HG03196 (cell line): ENCODE data around the gene DIPK1B.

Source experiments
- ATAC-seq: cut with Tn5 transposase; IDR thresholded peaks from one replicate; pipeline ENCODE4 v1.9.1; 2021; ENCODE audit not compliant: unreplicated experiment

DIPK1B gene

DNA sequence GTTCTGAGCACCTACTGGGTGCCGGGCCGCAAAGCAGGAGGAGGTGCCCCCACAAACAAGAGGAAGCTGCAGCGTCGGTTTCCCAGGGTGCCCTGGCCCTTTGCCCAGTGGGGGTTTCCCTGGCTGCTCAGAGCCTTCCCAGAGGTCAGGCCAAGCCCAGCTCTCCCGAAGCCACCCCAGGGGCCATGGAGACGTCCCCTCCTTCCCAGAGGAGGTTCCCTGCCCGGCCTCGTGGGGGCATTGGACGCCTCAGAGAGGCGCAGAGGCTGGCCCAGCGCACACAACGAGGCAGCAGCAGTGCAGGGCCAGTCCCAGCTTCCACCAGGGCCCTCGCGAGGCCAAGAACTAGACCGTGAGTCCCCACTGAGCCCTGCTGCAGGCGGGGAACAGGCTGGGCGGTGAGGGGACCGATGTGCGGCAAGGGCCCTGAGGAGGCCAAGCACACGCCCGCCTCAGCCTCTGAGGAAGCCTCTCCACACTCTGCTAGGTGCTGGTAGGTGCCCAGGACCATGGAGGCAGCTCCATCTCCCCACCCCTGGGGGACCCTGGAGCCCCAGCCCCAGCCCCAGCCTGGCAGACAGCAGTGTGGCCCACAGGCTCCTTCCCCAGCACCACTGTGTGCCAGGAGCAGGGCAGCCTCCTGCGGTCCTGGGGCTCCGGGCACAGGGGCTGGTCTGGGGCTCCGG lies 7.0 kb downstream of the DIPK1B start:
- ATAC-seq = no peak

DNA sequence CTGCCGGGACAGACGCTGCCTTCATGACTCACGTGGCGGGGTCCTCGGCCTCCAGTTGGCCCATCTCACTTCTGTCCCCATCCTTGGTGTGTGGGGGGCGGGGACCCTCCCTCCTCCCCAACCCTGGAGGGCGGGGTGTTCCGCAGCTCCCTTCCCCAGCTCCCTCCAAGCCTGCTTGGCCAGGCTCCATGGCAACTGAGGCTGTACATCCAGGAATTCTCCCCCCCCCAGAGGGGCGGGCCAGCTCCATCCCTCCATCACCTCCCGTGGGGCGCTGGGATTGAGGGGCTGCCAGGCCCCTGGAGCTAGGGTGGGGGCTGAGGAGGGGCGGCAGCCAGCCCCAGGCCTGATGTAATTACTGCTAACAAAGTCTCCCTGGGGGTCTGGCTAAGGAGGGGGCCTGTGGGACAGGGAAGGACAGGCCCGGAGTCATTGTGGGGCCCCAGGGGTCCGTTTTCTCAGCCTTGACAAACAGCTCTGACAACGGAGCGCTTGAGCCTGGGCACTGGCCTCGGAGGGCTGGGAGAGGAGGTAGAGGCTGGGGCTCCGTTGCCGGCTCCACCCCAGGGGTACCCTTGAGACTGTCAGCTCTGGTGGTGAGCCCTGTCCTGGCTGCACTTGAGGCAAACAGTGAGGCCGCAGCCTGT lies 8.0 kb downstream of the DIPK1B start:
- no peak for ATAC-seq

DNA sequence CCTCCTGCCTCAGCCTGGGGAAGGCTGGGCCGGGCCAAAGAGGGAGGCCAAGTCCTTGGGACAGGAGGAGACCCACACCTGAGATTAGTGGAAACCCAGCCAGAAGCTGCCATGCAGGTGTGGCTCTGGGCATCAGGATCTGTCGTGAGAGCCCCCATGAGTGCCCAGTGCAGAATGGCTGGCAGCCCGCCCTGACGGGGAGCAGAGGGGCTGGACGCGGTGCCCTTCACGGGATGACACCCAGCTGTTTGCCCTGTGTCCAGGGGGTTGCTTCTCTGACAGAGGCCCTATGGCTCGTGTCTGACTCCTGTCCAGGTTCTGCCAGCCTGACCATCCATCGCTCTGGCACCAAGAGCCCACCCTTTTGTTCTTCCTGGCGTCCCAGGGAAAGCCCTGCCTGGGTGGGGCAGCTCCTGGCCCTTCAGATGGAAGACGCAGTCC lies 8.5 kb downstream of the DIPK1B start:
- no peak for ATAC-seq

DNA sequence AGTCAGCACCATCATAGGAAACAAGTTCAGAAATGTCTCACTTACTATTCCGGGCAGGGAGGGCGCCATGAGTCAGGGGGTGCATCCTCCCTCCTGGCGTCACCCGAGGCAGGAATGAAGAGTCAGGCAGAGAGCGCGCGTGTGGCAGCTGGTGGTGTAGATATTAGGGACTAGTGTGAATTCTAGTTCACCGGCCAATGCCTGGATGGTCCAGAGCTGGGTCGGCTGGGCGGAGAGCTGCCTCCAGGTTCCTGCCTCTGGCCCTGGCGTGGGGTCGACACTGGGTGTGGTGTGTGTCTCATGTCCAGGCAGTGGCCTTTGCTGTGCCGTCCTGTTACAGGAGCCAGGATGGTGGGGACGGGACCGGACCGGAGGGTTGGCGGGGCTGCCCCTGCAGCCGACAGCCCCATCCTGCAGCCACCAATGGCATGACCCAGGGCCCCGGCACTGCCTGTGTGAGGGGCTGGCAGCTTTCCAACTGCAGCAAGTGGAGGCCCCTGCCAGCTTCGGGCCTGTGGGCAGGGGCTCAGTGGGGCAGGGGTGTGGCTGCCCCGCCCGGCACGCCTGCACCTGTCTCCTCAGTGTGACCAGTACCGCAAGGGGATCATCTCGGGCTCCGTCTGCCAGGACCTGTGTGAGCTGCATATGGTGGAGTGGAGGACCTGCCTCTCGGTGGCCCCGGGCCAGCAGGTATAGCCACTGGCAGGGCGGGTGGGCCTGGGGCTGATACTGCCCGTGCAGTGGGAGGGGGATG lies 9.1 kb downstream of the DIPK1B start:
- no peak for ATAC-seq

DNA sequence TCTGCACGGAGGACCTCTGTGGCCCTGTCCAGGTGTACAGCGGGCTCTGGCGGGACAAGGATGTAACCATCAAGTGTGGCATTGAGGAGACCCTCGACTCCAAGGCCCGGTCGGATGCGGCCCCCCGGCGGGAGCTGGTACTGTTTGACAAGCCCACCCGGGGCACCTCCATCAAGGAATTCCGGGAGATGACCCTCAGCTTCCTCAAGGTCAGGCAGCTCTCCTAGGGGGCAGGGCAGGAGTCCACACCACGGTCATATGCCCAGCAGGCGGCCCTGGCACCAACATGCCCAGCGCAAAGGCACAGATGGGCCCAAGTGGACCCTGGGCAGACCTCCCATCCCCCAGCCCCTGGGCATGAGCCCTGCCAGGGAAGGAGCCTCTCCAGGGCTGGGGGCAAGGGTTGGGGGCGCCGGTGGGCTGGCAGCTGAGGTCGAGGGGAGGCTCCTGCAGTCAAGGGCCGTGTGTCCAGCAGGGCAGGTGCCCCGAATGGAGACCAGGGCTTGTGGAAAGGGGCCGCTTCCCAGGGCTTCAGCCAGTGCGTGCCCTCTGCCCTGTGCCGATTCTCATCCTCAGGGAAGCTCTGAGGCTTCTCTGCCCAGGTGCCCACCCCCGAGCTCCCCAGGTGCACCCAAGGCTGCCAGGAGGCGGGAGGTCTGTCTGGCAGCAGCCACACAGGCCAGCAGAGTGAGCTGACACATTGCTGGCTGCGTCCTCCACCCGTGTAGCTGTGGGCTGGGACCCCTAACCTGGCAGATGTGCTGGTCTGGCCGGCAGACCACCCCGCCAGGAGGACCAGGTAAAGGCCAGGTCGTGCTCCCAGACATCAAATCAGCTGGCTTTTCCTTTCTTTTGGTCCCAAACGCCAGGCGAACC lies 10.0 kb downstream of the DIPK1B start:
- no peak for ATAC-seq

DNA sequence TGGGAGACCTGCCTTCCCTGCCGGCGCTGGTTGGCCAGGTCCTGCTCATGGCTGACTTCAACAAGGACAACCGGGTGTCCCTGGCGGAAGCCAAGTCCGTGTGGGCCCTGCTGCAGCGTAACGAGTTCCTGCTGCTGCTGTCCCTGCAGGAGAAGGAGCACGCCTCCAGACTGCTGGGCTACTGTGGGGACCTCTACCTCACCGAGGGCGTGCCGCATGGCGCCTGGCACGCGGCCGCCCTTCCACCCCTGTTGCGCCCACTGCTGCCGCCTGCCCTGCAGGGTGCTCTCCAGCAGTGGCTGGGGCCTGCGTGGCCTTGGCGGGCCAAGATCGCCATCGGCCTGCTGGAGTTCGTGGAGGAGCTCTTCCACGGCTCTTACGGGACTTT lies 10.6 kb downstream of the DIPK1B start:
- ATAC-seq = no peak

DNA sequence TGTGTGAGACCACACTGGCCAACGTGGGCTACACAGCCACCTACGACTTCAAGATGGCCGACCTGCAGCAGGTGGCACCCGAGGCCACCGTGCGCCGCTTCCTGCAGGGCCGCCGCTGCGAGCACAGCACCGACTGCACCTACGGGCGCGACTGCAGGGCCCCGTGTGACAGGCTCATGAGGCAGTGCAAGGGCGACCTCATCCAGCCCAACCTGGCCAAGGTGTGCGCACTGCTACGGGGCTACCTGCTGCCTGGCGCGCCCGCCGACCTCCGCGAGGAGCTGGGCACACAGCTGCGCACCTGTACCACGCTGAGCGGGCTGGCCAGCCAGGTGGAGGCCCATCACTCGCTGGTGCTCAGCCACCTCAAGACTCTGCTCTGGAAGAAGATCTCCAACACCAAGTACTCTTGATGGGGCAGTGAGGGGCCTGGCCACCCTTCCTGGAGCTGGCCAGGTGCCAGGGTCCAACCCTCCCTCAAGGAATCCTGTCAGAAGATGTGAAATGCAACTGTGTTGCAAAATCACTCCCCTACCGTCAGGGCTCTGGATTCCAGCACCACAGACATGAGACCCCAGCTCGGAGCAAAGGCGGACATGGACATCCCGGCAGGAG lies 11.1 kb downstream of the DIPK1B start:
- ATAC-seq = no peak

DNA sequence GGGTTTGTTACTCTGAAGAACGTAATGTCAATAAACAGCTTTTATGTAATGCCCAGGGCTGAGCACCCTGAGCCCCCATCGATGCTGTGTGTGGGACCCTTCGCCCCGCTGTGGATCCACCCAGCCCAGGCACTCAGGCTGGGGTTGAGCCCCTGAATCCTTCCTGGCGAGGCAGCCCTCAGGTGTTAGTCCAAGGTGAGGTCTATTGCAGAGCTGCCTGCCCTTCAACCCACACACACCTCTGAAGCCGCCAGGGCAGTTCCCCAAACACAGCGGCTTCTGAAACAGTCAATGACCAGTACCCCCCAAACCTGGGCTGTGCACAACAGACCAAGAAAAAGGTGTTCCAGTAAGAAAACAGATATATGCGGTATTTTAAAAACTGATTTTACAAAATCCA lies 11.6 kb downstream of the DIPK1B start:
- no peak for ATAC-seq

DNA sequence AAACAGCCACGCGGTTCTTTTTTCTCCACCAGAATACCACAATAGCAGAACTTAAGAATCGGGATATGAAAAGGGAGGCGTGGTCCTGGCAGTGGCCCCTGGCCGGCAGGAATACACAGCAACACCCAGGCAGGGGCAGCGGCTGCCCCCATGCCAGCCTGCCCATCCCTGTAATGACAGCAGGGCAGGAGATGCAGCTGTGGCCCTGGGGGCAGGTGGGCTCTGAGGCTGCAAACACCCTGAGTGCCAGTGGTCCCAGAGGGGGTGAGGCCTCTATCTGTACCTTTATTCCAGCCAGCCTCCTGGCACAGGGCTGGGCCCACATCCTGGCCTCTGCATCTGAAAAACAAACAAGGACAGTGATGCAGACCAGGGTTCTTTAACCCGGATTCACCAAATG lies 12.4 kb downstream of the DIPK1B start:
- ATAC-seq = no peak

DNA sequence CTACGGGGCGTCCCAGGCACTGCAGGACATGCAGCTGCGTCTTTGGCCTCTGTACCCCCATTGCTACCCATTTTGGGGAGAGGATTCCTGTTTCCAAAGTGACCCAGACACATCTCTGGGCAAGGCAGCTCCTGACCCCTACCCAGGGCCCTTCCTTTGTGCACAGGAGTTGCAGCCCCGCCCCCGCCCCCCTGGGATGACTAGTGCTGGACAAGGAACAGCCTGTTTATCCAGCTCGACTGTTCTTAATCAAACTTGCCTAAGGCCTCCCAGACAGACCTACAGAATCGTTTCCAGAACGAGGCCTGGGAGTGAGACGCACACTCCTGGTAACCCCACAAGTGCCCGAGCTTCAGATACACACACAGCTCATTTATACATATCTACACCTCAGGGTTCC lies 13.2 kb downstream of the DIPK1B start:
- ATAC-seq = no peak

DNA sequence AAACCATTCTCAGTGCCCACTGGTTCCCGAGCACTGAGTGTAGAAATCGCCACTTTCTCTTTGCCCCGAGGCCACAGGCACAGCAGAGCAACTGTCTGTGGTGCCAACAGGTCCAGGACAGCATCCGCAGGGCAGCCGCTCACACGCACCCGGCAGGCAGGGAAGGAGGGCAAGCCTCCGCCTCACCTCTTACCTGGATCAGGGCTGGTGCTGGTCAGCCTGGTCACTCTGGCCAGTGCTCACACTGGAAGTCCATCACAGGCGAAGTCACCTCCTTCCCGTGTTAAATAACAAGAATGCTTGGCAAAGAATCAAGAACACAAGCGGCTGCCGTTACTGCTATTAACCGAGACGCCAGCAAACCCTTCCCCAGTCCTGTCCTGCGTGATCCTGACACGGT lies 13.7 kb downstream of the DIPK1B start:
- ATAC-seq = no peak

DNA sequence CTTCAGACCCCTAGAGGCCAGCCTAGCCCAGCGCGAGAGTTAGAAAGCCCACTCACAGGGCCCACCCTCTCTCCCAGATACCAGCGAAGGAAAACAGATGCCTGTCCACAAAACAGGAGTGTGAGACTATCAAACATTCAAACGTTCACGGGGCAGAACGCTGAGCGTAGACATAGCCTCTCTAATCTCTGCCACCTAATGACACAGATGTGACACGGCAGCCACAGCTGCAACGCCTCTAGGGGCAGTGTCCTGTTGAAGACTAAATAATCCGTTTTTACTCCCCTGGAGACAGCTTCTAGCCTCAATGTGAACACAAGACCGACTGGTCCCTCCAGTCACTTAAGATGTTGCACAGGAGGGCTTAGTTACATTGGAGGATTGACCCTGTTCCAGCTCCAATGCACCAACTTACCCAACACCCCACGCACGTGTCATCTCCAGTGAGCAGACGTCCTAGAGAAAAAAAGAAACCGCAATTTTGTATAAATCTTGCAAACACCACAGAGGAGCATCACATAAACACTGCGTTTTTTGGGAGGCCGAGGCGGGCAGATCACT lies 14.3 kb downstream of the DIPK1B start:
- ATAC-seq = no peak

DNA sequence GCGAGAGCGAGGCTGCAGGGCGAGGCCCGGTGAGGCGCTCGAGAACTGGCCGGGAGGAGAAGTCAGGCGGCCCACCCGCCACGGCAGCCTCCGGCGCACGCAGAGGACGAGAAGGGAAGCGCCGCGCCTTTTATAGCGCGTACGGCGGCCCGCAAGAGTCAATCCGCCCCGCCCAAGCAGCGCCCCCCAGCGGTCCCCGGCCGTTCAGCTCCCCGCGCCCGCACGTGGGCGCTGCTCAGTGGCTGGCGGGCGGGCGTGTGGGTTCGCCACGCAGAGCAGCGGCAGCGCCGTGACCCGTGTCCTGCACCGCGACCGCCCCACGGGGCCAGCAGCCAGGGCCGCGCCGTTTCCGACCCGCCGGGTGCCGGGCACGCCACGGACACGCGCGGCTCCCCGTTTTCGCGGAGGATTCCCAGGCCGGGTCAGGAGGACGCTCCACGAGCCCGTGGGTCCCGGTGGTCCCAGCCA lies 15.7 kb downstream of the DIPK1B start:
- ATAC-seq = peak; percentile 64

DNA sequence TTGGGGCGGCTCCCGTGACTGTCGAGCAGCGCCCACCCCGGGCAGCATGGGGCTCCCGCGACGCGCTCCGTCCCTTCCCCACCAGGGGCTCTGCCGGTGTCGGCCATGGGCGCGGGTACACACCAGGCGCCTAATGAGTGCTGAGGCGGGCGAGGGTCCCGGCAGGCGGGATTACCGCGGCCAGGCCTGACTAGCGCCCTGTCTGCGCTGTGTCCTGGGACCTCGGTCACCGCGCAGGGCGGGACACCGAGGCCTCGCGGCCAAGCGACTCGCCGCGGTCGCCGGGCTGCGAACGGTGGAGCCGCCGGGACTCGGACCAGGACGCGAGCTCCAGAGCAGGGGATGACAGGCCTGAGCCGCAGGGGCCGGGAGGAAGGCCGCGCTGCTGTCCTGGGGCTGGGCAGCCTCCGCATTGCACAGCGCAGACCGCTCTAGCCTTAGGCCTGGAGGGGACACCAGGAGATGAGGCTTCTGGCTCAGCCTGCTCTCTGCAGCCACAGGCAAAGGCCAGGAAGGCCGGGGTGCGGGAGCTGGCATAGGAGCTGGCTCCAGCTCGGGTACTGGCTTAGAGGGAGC lies 16.3 kb downstream of the DIPK1B start:
- ATAC-seq = peak; percentile 30

DNA sequence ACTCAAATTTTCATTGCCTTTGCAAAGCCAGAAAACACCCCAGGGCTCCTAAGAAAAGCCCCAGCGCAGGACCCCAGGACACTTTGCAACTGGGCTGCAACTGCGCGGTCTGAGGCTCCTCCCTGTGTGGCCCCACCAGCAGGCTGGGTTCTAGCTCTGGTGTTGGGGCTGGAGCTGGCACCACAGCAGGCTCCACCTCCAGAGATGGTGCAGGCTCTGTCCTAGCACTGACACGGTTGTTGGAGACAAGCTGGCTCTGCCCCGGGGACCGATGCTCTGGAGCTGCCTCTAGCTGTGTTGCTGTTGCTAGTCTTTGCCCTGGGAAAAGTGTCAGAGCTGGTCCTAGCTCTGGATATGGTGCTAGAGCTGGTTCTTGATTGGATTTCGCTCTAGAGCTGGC lies 16.8 kb downstream of the DIPK1B start:
- ATAC-seq = no peak

DNA sequence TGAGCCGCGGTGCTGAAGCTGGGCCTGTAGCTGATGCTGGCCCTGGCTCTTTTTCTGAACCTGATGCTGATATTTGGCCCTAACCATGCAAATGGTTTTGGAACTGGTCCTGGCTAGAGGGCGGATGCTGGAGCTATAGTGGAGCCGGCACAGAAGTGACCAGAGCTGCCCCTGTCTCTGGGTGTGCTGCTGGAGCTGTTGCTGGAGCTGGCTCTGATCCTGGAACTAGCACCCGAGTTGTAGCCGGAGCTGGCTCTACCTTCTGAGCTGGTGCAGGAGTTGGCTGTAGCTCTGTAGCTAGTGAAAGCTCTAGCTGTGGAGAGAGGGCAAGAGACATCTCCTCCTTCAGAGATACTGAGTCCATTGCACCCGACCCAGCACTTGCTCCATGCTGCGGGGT lies 17.6 kb downstream of the DIPK1B start:
- ATAC-seq = no peak

DNA sequence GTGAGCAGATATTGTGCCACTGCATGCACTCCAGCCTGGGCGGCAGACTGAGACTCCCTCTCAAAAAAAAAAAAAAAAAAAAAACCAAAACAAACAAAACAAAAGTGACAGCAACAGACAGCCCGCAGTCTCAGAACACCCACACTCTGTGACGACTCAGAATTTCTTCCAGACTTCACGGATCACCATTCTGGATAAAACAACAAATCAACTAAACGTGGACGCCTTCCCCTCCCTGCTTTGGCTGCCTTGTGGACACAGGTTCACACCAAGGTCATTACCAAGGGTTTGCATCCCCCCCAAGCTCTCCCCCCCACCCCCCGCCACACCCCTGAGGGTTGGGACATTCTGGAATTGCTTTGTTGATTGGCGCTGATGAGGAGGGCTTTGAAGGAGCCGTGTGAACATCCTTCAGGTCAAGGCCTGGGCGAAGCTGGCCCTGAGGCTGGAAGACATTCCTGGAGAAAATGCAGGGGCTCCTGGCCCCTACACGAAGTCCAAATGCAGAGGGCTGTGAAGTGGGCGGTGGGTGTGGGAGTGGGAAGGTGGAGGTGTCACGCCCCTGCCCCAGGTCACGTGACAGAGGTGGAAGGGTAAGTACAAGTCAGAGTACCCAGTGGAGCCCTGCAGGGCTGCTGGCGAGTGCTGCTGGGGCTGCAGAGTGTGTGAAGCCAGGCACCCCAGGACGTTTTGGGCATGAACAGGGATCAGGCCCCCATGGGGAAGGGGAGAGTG lies 20.2 kb downstream of the DIPK1B start:
- no peak for ATAC-seq

DNA sequence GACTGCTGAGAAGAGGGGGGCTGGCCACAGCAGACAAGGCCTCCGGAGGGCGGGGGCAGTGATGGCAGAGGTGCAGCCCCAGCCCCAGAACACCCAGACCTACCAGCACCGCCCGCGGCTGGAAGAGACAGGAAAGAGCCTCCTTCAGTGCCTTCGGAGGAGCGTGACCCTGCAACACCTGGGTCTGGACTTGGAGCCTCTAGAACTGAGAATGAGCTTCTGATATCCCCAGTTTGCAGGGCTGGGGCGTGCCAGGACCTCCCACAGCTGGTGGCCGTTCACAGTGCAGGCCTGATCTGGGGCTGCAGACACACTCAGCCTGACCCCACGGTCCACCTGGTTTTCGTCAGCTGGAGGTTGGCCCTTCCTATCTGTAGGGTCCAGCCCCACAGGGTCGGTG lies 21.2 kb downstream of the DIPK1B start:
- no peak for ATAC-seq

DNA sequence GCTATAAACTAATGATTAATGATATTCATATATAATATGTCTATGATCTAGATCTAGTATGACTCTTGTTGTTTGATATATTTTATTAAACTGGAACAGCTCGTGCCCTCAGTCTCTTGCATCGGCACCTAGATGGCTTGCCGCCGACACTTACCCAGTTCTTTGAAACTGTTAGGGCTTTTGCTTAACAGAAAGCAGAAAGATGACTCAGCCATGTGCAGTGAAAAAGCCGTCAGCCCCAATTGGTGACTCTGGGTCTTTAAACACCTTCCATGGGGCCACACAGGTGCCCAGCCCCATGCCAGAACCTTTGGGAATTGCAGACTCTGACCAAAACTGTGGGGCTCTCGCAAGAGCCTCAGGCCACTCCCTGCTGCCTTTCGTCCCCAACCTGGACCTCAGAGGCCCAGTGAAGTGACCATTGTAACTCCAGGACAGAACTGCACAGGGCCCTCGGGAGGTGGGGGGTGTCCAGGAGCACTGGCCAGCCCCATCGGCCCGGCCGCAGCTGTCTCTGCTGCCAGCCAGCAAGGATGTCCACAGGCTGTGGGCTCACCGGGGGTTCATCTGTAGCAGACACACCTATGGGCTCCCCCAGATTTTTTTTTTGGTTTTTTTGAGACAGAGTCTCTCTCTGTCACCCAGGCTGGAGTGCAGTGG lies 22.6 kb downstream of the DIPK1B start:
- no peak for ATAC-seq
